Measurements from ENCODE around the gene ADAMTS2.
"Not testable (repeated sequence)": the region's sequence is repeated elsewhere in the genome, so short reads cannot be mapped to it uniquely, and the experiment has no call there.

The ADAMTS2 gene

GRCh38 chr5:179294891-179295777 is 50.1 kb downstream of the ADAMTS2 start:
- no peak for DNase-seq

DNA sequence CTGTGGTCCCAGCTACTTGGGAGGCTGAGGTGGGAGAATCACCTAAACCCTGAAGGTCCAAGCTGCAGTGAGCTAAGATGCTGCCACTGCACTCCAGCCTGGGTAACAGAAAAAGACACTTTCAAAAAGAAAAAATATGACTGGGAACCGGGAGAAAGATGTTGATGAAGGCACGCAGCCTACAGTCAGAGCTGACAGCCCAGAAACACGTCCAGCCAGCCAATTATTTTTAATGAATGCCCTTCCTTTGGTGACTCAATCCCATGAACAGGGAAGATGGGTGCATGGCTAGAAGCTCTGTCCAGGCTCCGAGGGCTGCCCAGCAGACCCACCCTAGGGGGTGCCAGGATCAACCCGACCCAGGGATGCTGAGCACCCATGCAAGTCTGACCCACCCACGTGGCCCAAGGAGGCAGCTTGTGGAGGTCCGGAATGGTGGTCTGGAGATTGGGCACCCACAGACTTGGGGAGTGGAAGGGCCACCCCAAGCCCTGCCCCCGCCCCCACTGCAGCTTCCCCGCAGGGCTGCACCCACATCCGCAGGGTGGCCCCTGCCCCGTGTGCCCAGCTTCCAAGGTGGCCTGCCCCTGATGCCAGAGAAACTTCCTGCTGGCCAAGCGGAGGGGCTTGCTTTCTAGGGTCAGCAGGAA is 51.0 kb downstream of the ADAMTS2 start:
- DNase-seq = no peak

DNA sequence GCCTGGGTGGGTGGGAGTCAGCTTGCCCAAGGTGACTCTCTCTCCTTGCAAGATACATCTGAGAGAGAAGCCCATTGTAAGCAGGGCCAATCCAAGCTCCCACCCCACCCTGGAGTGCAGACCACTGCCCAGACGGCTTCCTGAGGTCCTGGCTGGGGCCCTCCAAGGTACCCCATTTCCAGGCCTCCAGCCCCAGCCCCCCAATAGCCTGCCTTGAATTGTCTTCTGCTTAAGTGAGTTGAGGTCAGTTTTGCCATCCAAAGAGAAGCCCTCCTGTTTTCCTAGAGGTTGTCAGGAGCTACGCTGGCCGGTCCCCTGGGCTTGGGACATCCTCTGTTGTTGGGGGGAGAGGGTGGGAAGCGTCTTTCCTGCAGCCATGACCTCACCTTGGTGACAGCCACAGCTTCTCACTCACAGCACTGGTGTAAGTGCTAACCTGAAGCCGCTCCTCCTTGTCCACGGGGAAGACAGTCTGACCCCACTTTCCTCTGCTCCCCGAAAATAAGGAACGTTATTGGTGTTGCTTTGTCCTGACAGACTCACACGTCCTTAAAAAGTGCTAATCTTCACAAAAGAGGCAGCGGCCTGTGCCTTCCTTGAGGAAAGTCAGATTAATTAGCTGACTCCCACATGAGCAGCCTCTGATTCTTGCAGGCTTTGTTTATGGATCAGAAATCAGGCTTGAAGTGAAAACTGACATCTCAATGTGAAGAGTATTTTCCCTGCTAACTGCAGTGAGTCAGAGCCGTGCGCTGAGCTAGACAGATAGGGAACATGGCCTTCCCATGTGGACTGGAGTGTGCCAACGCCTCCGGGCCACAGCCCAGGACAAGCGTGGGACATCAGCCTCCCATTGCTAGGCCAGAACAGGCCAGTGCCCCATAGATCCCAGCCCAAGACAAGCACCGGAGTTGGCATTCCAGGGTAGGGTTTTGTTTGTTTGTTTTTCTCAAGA is 52.3 kb downstream of the ADAMTS2 start:
- no peak for DNase-seq

DNA sequence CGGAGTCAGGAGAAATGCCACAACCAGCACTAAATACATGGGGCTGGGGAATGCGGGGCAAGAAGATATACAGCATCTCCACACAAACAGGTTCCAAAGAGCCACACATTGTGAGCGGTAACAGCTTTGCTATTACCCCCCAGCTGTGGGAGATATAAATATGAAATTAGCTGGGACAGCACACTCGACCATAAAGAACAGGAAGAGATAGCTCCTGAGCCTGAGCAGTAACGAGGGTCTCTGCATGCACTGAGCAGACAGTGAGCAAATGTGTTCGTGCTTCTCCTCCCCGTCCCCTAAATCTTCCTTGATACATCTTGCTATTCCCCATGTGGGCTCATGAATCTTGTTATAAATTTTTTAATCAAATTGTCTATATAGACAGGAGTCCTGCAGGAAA is 53.1 kb downstream of the ADAMTS2 start:
- DNase-seq = no peak

DNA sequence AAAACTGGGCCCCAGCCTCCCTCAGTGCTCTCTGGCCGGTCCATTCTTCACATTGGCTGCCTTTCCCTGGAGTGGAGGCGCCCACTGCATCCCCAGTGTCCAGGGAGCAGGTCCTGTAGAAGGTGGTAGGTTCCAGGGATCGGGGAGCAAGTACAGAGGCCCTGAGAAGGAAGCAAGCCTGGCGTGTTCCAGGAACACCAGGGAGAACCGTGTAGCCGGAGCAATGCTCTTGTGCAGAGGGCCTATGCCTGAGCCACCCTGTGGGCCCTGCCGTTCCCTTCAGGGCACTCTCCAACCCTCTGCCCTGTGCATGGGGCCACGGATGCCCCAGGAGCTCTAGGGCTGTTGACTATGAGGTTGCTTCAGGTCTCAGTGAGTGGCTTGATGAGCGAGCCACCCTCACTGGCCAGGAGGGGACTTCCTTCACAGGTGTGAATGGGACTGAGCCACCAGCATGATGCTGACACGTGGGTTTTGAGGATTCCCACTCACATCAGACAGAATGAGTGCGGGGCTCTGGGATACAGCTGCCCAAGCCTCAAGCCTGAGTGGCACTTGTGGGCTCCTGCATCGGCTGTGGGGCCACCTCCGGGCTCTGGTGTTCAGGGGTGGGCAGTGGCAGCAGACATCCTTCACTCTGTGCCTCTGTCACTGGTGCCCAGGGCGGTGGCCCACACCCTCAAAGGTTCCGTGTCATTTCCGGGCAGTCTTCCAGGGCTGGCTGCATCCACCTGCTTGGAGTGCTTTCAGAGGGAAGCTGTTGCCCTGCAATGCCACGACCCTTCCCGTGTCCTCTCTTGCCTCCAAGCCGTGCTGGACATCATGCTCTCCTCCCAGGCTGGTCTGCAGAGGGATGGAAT is 54.4 kb downstream of the ADAMTS2 start:
- DNase-seq = no peak

- DNase-seq = no peak
Observed at GRCh38 chr5:179289756-179290385, 55.4 kb downstream of the ADAMTS2 start.

GRCh38 chr5:179288809-179289185 is 56.5 kb downstream of the ADAMTS2 start:
- DNase-seq = no peak

GRCh38 chr5:179288101-179288808 is 57.0 kb downstream of the ADAMTS2 start:
- DNase-seq = no peak

GRCh38 chr5:179287631-179288030 is 57.6 kb downstream of the ADAMTS2 start:
- DNase-seq = no peak

DNA sequence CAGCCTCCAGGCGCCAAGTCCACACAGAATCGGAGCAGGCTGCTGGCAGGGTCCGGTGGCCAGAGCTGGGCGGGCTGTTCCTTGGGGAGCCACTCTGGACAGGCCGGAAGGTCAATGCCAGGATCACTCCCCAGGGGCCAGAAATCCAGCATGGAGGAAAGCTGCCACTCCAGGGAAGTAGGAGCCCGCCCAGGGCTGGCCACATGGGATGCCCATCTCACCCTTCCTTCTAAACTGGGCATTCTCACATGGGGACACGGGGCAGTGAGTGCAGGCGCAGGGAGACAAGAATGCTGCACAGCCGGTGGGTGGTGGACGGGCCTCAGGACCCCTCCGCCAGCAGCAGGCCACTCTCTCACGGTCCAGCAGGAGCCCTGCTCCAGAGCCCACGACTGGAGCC is 58.2 kb downstream of the ADAMTS2 start:
- no peak for DNase-seq

GRCh38 chr5:179285776-179286162 is 59.5 kb downstream of the ADAMTS2 start:
- not testable (repeated sequence) for DNase-seq

DNA sequence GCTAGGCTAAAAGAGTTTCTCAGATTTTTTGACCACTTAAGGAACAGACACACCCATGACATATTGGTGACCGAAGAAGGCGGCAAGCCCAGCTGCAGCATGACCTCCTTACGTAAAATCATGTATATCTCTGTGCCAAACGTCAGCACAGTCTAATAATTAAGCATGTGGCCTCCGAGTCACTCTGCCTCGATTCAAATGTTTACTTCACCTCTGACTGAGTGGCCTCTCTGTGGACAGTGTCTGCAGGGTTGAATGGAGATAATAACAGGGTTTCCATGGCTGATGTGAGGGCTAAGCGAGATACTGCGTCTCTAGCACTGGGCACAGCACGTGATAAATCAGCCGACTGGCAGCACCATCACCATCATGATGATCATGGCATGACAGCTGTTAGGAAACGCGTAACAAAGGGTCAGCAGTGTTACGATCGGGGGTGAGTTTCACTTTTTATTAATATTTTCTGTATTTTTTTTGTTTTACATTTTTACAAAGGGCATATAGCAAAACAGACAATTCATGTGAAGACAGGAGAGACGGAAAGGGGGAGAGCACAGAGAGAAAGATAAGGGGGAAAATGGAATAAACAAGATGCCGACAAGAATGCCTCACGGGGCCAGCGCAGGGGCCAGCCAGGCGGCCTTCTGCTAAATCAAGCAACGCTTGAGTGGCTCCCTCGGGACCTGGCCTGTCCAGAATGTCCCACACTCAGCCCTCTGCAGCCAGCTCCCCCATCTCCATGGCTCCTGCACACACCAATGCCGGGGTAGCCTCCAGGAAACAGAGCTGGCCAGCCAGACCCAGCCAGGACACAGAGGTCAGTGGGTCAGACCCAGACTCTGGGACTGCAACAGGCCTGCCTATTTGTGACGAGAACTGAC is 60.3 kb downstream of the ADAMTS2 start:
- no peak for DNase-seq

GRCh38 chr5:179283908-179284307 is 61.4 kb downstream of the ADAMTS2 start:
- not testable (repeated sequence) for DNase-seq

DNA sequence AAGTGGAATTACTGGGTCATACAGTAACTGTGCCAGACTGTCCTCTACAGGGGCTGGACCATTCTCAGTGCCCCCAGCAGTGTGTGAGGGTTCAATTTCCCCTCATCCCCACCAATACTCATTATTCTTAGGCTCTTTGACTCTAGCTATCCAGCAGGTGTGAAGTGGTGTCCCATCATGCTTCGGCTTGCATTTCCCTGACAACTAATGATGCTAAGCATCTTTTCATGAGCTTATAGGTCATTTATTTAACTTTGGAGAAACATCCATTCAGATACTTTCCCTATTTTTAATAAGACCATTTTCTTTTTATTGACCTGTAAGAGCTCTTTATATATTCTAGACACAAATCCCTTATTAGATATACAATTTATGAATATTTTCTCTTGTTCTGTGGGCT is 63.6 kb downstream of the ADAMTS2 start:
- DNase-seq = no peak

DNA sequence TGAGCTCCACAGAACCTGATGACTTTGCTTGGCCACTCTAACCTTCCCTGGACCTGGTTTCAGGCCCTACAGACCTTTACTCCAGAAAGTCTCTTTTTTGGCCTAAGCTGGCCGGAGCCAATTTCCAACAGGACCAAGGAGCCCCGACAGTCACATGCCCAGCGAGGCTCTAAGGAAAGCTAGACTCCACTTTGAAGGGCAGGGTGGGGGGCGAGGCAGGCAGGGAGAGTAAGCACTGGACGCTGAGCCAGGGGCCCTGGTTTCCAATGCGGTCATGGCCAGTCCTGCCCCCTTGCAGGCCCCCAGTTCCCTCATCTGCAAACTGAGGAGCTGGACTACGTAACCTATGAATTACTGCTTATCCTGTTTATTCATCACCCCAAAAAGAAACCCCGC is 65.2 kb downstream of the ADAMTS2 start:
- DNase-seq = no peak

DNA sequence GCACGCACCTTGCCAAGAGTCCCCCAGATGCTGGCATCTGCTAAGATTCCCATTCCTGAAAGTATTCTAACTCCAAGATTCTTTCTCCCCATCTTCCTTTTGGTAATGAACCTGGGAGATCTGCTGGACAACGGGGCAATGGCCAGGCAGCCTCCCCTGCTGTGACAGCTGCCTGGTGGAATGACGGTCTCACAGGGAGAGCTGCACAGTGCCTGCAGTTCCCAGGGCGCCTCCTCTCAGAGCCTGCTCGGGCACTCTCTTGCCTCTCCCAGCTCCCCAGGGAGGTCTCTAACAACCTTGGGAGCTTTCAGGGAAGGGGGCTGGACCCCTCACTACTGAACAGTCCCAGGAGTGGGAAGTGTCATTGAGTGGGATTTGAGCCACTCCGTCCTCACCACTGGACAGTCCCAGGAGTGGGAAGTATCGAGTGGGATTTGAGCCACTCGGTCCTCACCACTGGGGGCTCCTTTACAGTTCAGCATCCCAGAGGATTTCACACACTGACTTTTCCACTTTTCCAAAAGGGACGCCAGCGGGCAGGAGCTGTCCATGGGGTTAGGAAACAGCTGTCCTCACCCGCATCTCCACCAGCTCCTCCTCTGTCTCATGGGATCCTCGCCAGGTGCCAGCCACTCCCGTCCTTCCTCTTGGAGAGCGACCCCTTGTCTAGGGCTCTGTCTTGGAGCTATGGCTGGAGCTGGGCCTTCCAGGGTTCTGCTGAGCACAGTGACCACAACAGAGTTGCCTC is 65.7 kb downstream of the ADAMTS2 start:
- DNase-seq = no peak

GRCh38 chr5:179278546-179278945 is 66.7 kb downstream of the ADAMTS2 start:
- no peak for DNase-seq

DNA sequence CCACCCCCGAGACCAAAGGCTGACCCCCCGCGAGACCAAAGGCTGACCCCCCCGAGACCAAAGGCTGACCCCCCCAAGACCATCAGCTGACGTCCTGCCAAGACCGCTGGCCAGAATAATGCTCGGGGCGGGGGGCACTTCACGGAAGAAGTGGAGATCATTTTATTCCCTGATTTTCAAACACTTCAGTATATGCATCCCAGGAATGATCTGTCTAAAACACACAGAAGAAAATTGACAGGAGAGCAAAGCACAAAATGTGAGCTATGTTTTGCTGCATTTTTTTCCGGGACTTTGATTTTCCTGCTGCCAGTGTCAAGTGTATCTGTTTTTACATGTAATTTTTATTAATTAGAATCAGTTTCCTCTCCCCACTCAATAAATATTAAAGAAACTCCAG is 67.1 kb downstream of the ADAMTS2 start:
- DNase-seq = no peak

DNA sequence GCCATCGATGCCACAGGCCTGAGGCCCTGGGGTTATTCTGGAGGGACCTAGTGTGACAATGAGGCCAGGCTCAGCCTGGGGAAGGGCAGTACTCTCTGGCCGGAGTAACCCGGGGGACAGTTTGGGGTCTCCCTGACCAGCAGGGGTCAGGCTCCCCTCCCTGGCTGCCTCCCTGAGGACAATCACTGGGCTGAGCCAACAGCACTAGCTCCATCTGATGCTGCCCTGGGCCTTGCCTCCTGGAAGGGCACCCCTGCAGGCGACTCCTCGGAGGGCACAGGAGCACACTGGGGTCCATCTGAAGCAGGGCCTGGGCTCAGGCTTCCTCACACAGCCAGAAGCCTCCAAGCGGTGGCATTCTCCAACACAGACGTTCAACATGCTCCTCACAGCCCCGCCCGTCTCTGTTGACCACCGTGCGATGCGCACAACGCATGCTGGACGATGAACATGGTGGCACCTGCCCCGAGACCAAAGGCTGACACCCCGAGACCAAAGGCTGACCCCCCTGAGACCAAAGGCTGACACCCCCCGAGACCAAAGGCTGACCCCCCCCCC is 68.3 kb downstream of the ADAMTS2 start:
- no peak for DNase-seq
